PC-9 (cell line): Measurements from ENCODE around the gene PPP1R1C. TPM values are rescaled to one million over a fixed set of nuclear protein-coding genes. Genes with fewer than 3 reads are reported as not detected.

Source experiments
- BruUV-seq: library from RNA; stranded (reverse); fragments of 400-500 nt; replicated peaks from 2 replicates; lab custom pipeline; 2021; lab: Mats Ljungman, UMichigan
- CTCF ChIA-PET: fragments of 300-600 bp; sonication (Branson Sonifier 250); formaldehyde crosslinking; loops from one replicate; lab custom pipeline; 2022; ENCODE audit warnings: antibody characterized with exemption; lab: Charles Lee
- POLR2A ChIA-PET: fragments of 300-600 bp; sonication (Branson Sonifier 250); formaldehyde crosslinking; loops from one replicate; lab custom pipeline; 2022; ENCODE audit warnings: antibody characterized with exemption; ENCODE audit not compliant: unreplicated experiment; lab: Charles Lee
- DNase-seq, 2 experiments: peaks; one replicate each; pipeline versions ENCODE4 v3.0.0 to v3.0.0-alpha.2; 2015 to 2022; ENCODE audit warnings: mixed read lengths in 1 of 2
- H2AFZ ChIP-seq: fragments of 200-600 bp; sonication (generic); 2 replicates; pipeline ENCODE4 v1.8.1; 2017; ENCODE audit warnings: antibody characterized with exemption
- H3F3A ChIP-seq: fragments of 200-600 bp; sonication (generic); 2 replicates; pipeline ENCODE4 v1.8.1; 2017; ENCODE audit warnings: antibody characterized with exemption, mild to moderate bottlenecking, low read depth; ENCODE audit not compliant: insufficient read depth
- H3K27ac ChIP-seq: fragments of 200-600 bp; sonication (generic); 2 replicates; pipeline ENCODE4 v1.6.1; 2016; ENCODE audit warnings: mixed run types
- H3K27me3 ChIP-seq: fragments of 200-600 bp; sonication (generic); 2 replicates; pipeline ENCODE4 v1.6.1; 2016; ENCODE audit warnings: low read depth, mixed run types; ENCODE audit not compliant: insufficient read depth
- H3K36me3 ChIP-seq: fragments of 200-600 bp; sonication (generic); 2 replicates; pipeline ENCODE4 v1.6.1; 2016; ENCODE audit warnings: low read depth, mixed run types
- H3K4me1 ChIP-seq: fragments of 200-600 bp; sonication (generic); replicated peaks from 2 replicates; pipeline ENCODE4 v1.6.1; 2016; ENCODE audit warnings: mixed run types; ENCODE audit not compliant: insufficient read depth
- H3K4me2 ChIP-seq: fragments of 200-600 bp; sonication (generic); 2 replicates; pipeline ENCODE4 v1.6.1; 2017; ENCODE audit warnings: mixed run types
- H3K4me3 ChIP-seq: fragments of 200-600 bp; sonication (generic); 2 replicates; pipeline ENCODE4 v1.6.1; 2016; ENCODE audit warnings: mixed run types
- H3K79me2 ChIP-seq: fragments of 200-600 bp; sonication (generic); 2 replicates; pipeline ENCODE4 v1.6.1; 2017; ENCODE audit warnings: low read depth, mixed run types
- H3K9me2 ChIP-seq: fragments of 200-600 bp; sonication (generic); 2 replicates; pipeline ENCODE4 v1.8.1; 2017; ENCODE audit warnings: mild to moderate bottlenecking; ENCODE audit not compliant: insufficient read depth
- H3K9me3 ChIP-seq: fragments of 200-600 bp; sonication (generic); 2 replicates; pipeline ENCODE4 v1.8.1; 2016; ENCODE audit warnings: low read depth; ENCODE audit not compliant: insufficient read depth
- H4K20me1 ChIP-seq: fragments of 200-600 bp; sonication (generic); 2 replicates; pipeline ENCODE4 v1.8.1; 2017; ENCODE audit not compliant: insufficient read depth
- EZH2 ChIP-seq: fragments of 200-600 bp; sonication (generic); IDR thresholded peaks from 2 replicates; pipeline ENCODE4 v1.8.0; 2017; ENCODE audit warnings: antibody characterized with exemption, low read depth
- intact Hi-C: fragments of 100-400 bp; cut with micrococcal nuclease; formaldehyde crosslinking; loops from one replicate; pipeline ENCODE4 v1.10.0; 2022; ENCODE audit not compliant: unreplicated experiment
- total RNA-seq: library from RNA; stranded (reverse); gene quantifications from 2 replicates; pipeline ENCODE4 v1.2.3, GENCODE V29; 2021
- TF ChIP-seq, protein P1 (sequence below): fragments of 200-600 bp; sonication (generic); conservative IDR thresholded peaks from 2 replicates; pipeline ENCODE4 v1.6.1; 2017; ENCODE audit warnings: mixed run types, antibody characterized with exemption, mild to moderate bottlenecking, moderate library complexity

Gene PPP1R1C
- total RNA-seq, 1 experiment from 2014 or later, result 27.5 TPM

DNA sequence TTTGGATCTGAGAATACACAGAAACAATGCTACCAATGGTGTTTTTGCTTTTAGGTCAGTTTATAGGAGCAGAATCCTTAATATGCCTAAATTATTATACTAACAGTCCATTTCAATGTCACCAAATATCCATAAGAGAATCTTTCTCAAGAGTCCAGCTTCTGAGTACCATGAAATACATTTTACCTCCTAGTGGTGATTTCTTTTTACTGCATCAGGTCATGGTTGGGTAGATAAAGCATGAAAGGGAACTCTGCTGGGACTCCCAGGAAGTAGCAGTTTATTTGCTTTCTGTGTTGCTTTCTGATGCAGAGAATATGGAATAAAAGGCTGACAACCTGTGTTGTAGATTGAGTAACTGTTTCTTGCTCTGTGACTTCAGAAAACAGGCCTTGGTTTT, 115.6 kb downstream of the PPP1R1C start:
- H3F3A ChIP-seq, result no peaks in the 10 kb centered on the region

GRCh38 chr2:182103526-182103925, 117.9 kb downstream of the PPP1R1C start:
- Histone ChIP-seq H3K9me2 (no peaks in the 10 kb centered on the region), H3K9me3 (no peaks in the 10 kb centered on the region; the same call in 1 of the 2 replicates), H3K4me1 (no peaks in the 10 kb centered on the region), H3K27me3 (no peaks in the 10 kb centered on the region), H3K4me3 (no peak overlapping the region), H3K36me3 (no peaks in the 10 kb centered on the region), H3F3A (no peaks in the 10 kb centered on the region), H3K27ac (no peak overlapping the region), H4K20me1 (no peaks in the 10 kb centered on the region), H3K4me2 (no peak overlapping the region), H2AFZ (peak overlapping the region; percentile 46; the same call in 1 of the 2 replicates), H3K79me2 (no peaks in the 10 kb centered on the region)
- DNase-seq, result no peak
- CTCF ChIA-PET, result no interaction called here
- TF ChIP-seq, protein P1, sequence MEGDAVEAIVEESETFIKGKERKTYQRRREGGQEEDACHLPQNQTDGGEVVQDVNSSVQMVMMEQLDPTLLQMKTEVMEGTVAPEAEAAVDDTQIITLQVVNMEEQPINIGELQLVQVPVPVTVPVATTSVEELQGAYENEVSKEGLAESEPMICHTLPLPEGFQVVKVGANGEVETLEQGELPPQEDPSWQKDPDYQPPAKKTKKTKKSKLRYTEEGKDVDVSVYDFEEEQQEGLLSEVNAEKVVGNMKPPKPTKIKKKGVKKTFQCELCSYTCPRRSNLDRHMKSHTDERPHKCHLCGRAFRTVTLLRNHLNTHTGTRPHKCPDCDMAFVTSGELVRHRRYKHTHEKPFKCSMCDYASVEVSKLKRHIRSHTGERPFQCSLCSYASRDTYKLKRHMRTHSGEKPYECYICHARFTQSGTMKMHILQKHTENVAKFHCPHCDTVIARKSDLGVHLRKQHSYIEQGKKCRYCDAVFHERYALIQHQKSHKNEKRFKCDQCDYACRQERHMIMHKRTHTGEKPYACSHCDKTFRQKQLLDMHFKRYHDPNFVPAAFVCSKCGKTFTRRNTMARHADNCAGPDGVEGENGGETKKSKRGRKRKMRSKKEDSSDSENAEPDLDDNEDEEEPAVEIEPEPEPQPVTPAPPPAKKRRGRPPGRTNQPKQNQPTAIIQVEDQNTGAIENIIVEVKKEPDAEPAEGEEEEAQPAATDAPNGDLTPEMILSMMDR, result no peak
- TF ChIP-seq EZH2, result no peak
- POLR2A ChIA-PET, result interaction anchor here (0.6 kb wide), 1 partner anchor 63 kb away, joined by 3 read pairs; no protein-coding TSS in a partner anchor
- intact Hi-C loops, result no loop called here
- no TSS peak for BruUV-seq

More for the DNA sequence above, 115.6 kb downstream of the PPP1R1C start:
- Histone ChIP-seq H3K9me3 (no peaks in the 10 kb centered on the region; the same call in 1 of the 2 replicates), H3K27me3 (no peaks in the 10 kb centered on the region), H2AFZ (peak overlapping the region; percentile 49; the same call in 1 of the 2 replicates), H3K4me1 (no peaks in the 10 kb centered on the region), H3K9me2 (no peaks in the 10 kb centered on the region), H3K4me2 (no peak overlapping the region), H3K79me2 (no peaks in the 10 kb centered on the region), H4K20me1 (no peaks in the 10 kb centered on the region), H3K4me3 (no peak overlapping the region), H3K36me3 (no peaks in the 10 kb centered on the region), H3K27ac (no peak overlapping the region)
- DNase-seq, result no peak
- ChIA-PET POLR2A (no interaction called here), CTCF (no interaction called here)
- intact Hi-C loops, result no loop called here
- BruUV-seq, result no TSS peak
- TF ChIP-seq, protein P1, result peak; percentile 39; the same call in 1 of the 2 replicates
- TF ChIP-seq EZH2, result no peak

- Histone ChIP-seq H3K36me3 (no peaks in the 10 kb centered on the region), H3K27ac (no peak overlapping the region), H3K4me3 (no peak overlapping the region), H3K4me2 (no peak overlapping the region), H2AFZ (no peak overlapping the region), H3K4me1 (no peaks in the 10 kb centered on the region), H3K9me3 (no peaks in the 10 kb centered on the region), H4K20me1 (no peaks in the 10 kb centered on the region), H3K79me2 (no peaks in the 10 kb centered on the region), H3K9me2 (no peaks in the 10 kb centered on the region), H3K27me3 (no peaks in the 10 kb centered on the region), H3F3A (no peaks in the 10 kb centered on the region)
- TF ChIP-seq, protein P1, result no peak
- TF ChIP-seq EZH2, result no peak
- intact Hi-C loops, result no loop called here
- no peak for DNase-seq
- BruUV-seq, result no TSS peak
- ChIA-PET POLR2A (no interaction called here), CTCF (no interaction called here)
Observed at GRCh38 chr2:182110347-182110746, 124.7 kb downstream of the PPP1R1C start.
